ENCODE data around the gene RPS21. TPM values are rescaled to one million over a fixed set of nuclear protein-coding genes. Genes with fewer than 3 reads are reported as not detected.
A peak's percentile ranks its signal among the peaks of the same experiment; 100 is the strongest.

RPS21 gene
- total RNA-seq, 1 experiment from 2014 or later: 4,496 TPM

DNA sequence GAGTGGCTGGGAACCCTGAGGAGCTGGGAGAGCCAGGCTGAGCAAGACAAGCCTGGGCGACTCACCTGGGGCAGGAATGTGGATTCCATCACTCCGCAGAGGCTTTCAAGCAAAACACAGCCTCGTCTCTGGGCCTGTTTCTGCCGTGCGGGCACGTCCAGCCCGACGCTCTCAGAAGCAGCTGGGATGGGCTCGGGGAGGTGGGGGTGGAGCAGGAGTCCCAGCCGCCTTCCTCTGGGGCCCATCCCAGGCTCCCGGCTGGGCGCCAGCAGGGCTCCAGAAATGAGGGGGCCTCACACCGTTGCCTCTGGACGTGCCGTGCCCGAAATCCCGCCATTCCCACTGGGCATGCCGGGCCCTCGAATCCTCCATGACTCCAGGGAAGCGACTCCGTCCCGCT is 8.7 kb upstream of the RPS21 start:
- Histone ChIP-seq H3K4me3 (ENCODE audit: low read depth, low read length) (no peak overlapping the region), H3K9me3 (no peaks in the 10 kb centered on the region), H3K36me3 (ENCODE audit: control insufficient read depth, insufficient read depth, low read length) (peaks cover 1% of the 10 kb centered on the region; the same call in 1 of the 2 replicates), H3K27me3 (replicated peaks; ENCODE audit: control insufficient read depth, insufficient read depth, low read length) (no peaks in the 10 kb centered on the region), H3K4me1 (peaks cover 58% of the 10 kb centered on the region)
- Mint-ChIP-seq H3K27ac (ENCODE audit: unreplicated experiment) (no peak overlapping the region), H3K4me3 (ENCODE audit: unreplicated experiment) (no peak overlapping the region), H3K36me3 (ENCODE audit: insufficient read depth, unreplicated experiment) (peaks cover 41% of the 10 kb centered on the region), H3K4me1 (ENCODE audit: low read depth, unreplicated experiment) (peaks cover 25% of the 10 kb centered on the region), H3K9me3 (ENCODE audit: unreplicated experiment) (peaks cover 12% of the 10 kb centered on the region), H3K27me3 (ENCODE audit: insufficient read depth, unreplicated experiment) (no peaks in the 10 kb centered on the region)
- TF ChIP-seq, protein P1, sequence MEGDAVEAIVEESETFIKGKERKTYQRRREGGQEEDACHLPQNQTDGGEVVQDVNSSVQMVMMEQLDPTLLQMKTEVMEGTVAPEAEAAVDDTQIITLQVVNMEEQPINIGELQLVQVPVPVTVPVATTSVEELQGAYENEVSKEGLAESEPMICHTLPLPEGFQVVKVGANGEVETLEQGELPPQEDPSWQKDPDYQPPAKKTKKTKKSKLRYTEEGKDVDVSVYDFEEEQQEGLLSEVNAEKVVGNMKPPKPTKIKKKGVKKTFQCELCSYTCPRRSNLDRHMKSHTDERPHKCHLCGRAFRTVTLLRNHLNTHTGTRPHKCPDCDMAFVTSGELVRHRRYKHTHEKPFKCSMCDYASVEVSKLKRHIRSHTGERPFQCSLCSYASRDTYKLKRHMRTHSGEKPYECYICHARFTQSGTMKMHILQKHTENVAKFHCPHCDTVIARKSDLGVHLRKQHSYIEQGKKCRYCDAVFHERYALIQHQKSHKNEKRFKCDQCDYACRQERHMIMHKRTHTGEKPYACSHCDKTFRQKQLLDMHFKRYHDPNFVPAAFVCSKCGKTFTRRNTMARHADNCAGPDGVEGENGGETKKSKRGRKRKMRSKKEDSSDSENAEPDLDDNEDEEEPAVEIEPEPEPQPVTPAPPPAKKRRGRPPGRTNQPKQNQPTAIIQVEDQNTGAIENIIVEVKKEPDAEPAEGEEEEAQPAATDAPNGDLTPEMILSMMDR (IDR thresholded peaks at IDR 0.05; ENCODE audit: insufficient read depth in 1 of 2, low read depth in 1 of 2, low read length in 1 of 2, severe bottlenecking in 1 of 2, unreplicated experiment in 1 of 2): no peak
- intact Hi-C loops (cut with micrococcal nuclease; ENCODE audit: unreplicated experiment): no loop called here
- POLR2A ChIA-PET: no interaction called here
- DNase-seq: peak in 1 of 2 experiments; percentile 83
- CTCF ChIA-PET: interaction anchor here (0.9 to 1.5 kb wide), 3 partner anchors 8 to 17 kb away, joined by 3 to 5 read pairs (median 4); no protein-coding TSS in a partner anchor
- BruUV-seq (replicated peaks): no TSS peak

DNA sequence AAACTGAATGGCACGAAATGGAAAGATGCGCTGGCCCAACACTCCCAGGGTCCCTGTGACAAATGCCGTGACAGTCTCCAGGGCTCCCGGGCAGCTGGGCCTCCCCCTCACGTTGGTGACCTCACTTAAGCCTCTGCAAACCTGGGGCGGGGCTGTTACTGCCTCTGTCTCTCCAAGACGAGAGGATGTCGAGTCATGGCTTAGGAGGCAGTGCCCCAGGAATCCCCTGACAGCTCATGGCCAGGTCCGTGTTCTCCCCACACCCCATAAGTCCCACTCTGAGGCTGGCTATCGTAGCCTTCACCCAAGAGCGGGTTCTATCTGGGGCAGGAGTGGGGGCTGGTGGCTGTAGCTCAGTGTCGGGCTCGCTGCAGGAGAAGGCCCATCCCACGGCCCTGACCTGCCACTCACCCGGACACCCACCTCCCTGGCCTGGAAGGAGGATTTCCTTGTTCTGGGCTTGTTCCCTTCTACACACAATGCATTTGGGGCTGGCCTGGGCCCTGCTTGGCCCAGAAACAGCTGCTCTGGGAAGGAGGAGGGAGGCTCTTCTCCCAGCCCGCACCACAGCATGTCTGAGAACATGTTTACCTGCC is 5.6 kb upstream of the RPS21 start:
- no peaks in the 10 kb centered on the region for H3K9me3 ChIP-seq
- no peak overlapping the region for H3K4me3 ChIP-seq (ENCODE audit: low read depth, low read length)
- BruUV-seq (replicated peaks): no TSS peak
- no peak for DNase-seq
- no peaks in the 10 kb centered on the region for H3K27me3 ChIP-seq (replicated peaks; ENCODE audit: control insufficient read depth, insufficient read depth, low read length)
- Mint-ChIP-seq H3K4me1 (ENCODE audit: low read depth, unreplicated experiment) (peaks cover 13% of the 10 kb centered on the region), H3K27me3 (ENCODE audit: insufficient read depth, unreplicated experiment) (no peaks in the 10 kb centered on the region), H3K9me3 (ENCODE audit: unreplicated experiment) (peaks cover 12% of the 10 kb centered on the region), H3K27ac (ENCODE audit: unreplicated experiment) (peak overlapping the region; percentile 9), H3K4me3 (ENCODE audit: unreplicated experiment) (no peak overlapping the region), H3K36me3 (ENCODE audit: insufficient read depth, unreplicated experiment) (peaks cover 42% of the 10 kb centered on the region)
- peaks cover 1% of the 10 kb centered on the region; the same call in 1 of the 2 replicates for H3K36me3 ChIP-seq (ENCODE audit: control insufficient read depth, insufficient read depth, low read length)
- intact Hi-C loops (cut with micrococcal nuclease; ENCODE audit: unreplicated experiment): loop anchor here (5.0 kb wide), 1 partner anchor 39 kb away; no protein-coding TSS in a partner anchor
- H3K4me1 ChIP-seq: peaks cover 43% of the 10 kb centered on the region
- TF ChIP-seq, protein P1 (IDR thresholded peaks at IDR 0.05; ENCODE audit: insufficient read depth in 1 of 2, low read depth in 1 of 2, low read length in 1 of 2, severe bottlenecking in 1 of 2, unreplicated experiment in 1 of 2): no peak
- ChIA-PET POLR2A (no interaction called here), CTCF (interaction anchor here (1.6 to 2.9 kb wide), 4 partner anchors 15 to 236 kb away, joined by 7 to 188 read pairs (median 10); partner anchors contain the start of gene LAMA5)

DNA sequence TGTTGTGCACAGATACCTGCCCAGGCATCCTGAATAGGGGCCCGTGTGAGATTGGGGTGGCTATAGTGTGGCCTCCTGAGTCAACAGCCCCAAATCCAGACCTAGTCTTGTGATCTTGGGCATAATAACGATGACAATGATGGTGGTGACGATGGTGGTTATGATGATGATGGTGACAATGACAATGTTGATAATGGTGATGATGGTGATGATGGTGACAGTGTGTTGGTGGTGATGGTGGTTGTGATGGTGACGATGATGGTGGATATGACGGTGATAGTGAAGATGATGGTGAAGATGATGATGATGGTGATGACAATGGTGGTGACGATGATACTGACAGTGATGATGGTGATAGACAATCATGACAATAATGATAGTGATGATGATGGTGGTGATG is 5.1 kb upstream of the RPS21 start:
- no peaks in the 10 kb centered on the region for H3K9me3 ChIP-seq
- H3K27me3 ChIP-seq (replicated peaks; ENCODE audit: control insufficient read depth, insufficient read depth, low read length): no peaks in the 10 kb centered on the region
- intact Hi-C loops (cut with micrococcal nuclease; ENCODE audit: unreplicated experiment): loop anchor here (1.0 to 5.0 kb wide), 3 partner anchors 20 to 80 kb away; partner anchors contain the start of gene ADRM1
- TF ChIP-seq, protein P1 (IDR thresholded peaks at IDR 0.05; ENCODE audit: insufficient read depth in 1 of 2, low read depth in 1 of 2, low read length in 1 of 2, severe bottlenecking in 1 of 2, unreplicated experiment in 1 of 2): no peak
- Mint-ChIP-seq H3K4me3 (ENCODE audit: unreplicated experiment) (no peak overlapping the region), H3K9me3 (ENCODE audit: unreplicated experiment) (peaks cover 12% of the 10 kb centered on the region), H3K36me3 (ENCODE audit: insufficient read depth, unreplicated experiment) (peaks cover 47% of the 10 kb centered on the region), H3K27me3 (ENCODE audit: insufficient read depth, unreplicated experiment) (no peaks in the 10 kb centered on the region), H3K4me1 (ENCODE audit: low read depth, unreplicated experiment) (peaks cover 13% of the 10 kb centered on the region), H3K27ac (ENCODE audit: unreplicated experiment) (peak overlapping the region; percentile 0)
- H3K4me3 ChIP-seq (ENCODE audit: low read depth, low read length): no peak overlapping the region
- no peak for DNase-seq
- H3K36me3 ChIP-seq (ENCODE audit: control insufficient read depth, insufficient read depth, low read length): peaks cover 1% of the 10 kb centered on the region; the same call in 1 of the 2 replicates
- BruUV-seq (replicated peaks): no TSS peak
- CTCF ChIA-PET: interaction anchor here (0.8 to 2.9 kb wide), 15 partner anchors 9 to 235 kb away, joined by 3 to 188 read pairs (median 8); partner anchors contain the start of gene LAMA5
- POLR2A ChIA-PET: interaction anchor here (1.0 to 1.8 kb wide), 2 partner anchors 15 to 18 kb away, joined by 4 to 32 read pairs; partner anchors contain the start of gene LAMA5
- peaks cover 38% of the 10 kb centered on the region for H3K4me1 ChIP-seq

All from Caco-2 (cell line).